ENCODE measurements around the gene SYT9. TPM values are rescaled to one million over a fixed set of nuclear protein-coding genes. Genes with fewer than 3 reads are reported as not detected.

Gene SYT9
- total and polyA plus RNA-seq, 4 donors = 0.01 to 0.12 TPM; not detected in 2

DNA sequence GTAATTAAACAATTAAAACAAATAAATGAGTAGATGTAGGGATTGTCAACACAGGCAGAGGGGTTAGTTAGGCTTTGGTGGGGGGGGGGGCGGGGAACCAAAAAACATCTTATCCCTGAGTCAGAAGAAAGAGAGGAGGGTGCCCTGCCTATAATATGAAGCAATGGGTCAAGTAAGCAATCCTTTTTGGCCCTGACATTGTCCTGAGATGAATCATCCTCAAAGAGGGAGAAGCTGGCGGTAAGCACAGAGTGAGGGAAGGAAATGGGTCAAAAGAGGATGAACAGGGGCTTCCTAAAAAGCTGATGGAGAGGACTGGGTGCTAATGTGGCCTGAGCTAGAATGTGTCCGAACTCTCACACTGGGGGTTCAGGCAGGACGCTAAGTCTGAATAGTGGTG lies 238.3 kb downstream of the SYT9 start:
- H3K27me3 ChIP-seq (ENCODE audit: control insufficient read depth in 3 of 3, insufficient read depth in 3 of 3, low read length in 2 of 3) = peaks cover 0 to 2% (median 0%) of the 10 kb centered on the region in 3 donors
- peak; percentile 13 for ATAC-seq (ENCODE audit: insufficient read depth, low FRiP score)
- peaks cover 0 to 49% (median 13%) of the 10 kb centered on the region in 4 donors for H3K36me3 ChIP-seq (ENCODE audit: control insufficient read depth in 4 of 4, insufficient read depth in 4 of 4, low read length in 4 of 4)
- peak overlapping the region in 1 of 2 donors; percentile 15 for H3K27ac ChIP-seq (ENCODE audit: low read depth in 1 of 2, low read length in 1 of 2)
- 78 to 81% methylated on average over 4 of the region's 4 CpGs for WGBS, 2 donors
- H3K9me3 ChIP-seq (ENCODE audit: control insufficient read depth in 4 of 4, insufficient read depth in 3 of 4, low read length in 3 of 4) = no peaks in the 10 kb centered on the region
- no peak overlapping the region for H3K4me3 ChIP-seq
- peaks cover 0 to 14% (median 4%) of the 10 kb centered on the region in 5 donors for H3K4me1 ChIP-seq (ENCODE audit: control insufficient read depth in 5 of 5, insufficient read depth in 5 of 5, low read length in 5 of 5)
- DNase-seq = no peak
- no peak overlapping the region for H3K9ac ChIP-seq (ENCODE audit: insufficient read depth in 1 of 2, low read length in 2 of 2)
- TF ChIP-seq, protein P1, sequence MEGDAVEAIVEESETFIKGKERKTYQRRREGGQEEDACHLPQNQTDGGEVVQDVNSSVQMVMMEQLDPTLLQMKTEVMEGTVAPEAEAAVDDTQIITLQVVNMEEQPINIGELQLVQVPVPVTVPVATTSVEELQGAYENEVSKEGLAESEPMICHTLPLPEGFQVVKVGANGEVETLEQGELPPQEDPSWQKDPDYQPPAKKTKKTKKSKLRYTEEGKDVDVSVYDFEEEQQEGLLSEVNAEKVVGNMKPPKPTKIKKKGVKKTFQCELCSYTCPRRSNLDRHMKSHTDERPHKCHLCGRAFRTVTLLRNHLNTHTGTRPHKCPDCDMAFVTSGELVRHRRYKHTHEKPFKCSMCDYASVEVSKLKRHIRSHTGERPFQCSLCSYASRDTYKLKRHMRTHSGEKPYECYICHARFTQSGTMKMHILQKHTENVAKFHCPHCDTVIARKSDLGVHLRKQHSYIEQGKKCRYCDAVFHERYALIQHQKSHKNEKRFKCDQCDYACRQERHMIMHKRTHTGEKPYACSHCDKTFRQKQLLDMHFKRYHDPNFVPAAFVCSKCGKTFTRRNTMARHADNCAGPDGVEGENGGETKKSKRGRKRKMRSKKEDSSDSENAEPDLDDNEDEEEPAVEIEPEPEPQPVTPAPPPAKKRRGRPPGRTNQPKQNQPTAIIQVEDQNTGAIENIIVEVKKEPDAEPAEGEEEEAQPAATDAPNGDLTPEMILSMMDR (IDR thresholded peaks at IDR 0.05; ENCODE audit: control extremely low read depth, extremely low read depth) = no peak

DNA sequence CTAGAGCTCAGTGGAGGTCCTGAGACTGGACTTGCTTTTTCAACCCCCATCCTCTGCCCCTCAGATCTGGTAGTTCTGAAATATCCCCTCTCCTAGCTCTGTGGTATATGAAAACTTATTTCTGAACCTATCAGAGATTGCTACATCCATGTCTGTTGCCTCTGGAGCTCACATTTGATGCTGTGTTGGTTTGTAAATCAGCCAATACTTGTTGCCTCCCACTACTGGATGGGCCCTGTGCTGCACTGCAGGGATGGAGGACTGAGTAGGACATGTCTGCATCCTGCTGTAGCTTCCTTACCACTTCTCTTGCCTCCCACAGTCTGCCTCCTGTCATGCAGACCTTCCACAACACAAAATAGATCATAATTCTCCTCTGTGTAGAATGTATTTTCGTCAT lies 238.8 kb downstream of the SYT9 start:
- peaks cover 0 to 2% (median 0%) of the 10 kb centered on the region in 3 donors for H3K27me3 ChIP-seq (ENCODE audit: control insufficient read depth in 3 of 3, insufficient read depth in 3 of 3, low read length in 2 of 3)
- TF ChIP-seq, protein P1 (IDR thresholded peaks at IDR 0.05; ENCODE audit: control extremely low read depth, extremely low read depth) = no peak
- ATAC-seq (ENCODE audit: insufficient read depth, low FRiP score) (no peak), DNase-seq (no peak)
- peaks cover 0 to 12% (median 2%) of the 10 kb centered on the region in 5 donors for H3K4me1 ChIP-seq (ENCODE audit: control insufficient read depth in 5 of 5, insufficient read depth in 5 of 5, low read length in 5 of 5)
- no peak overlapping the region for H3K4me3 ChIP-seq
- H3K9me3 ChIP-seq (ENCODE audit: control insufficient read depth in 4 of 4, insufficient read depth in 3 of 4, low read length in 3 of 4) = no peaks in the 10 kb centered on the region
- H3K9ac ChIP-seq (ENCODE audit: insufficient read depth in 1 of 2, low read length in 2 of 2) = no peak overlapping the region
- H3K36me3 ChIP-seq (ENCODE audit: control insufficient read depth in 4 of 4, insufficient read depth in 4 of 4, low read length in 4 of 4) = peaks cover 0 to 51% (median 13%) of the 10 kb centered on the region in 4 donors
- 74 to 90% methylated on average over 1 of the region's 1 CpG for WGBS, 2 donors
- peak overlapping the region in 1 of 2 donors; percentile 15 for H3K27ac ChIP-seq (ENCODE audit: low read depth in 1 of 2, low read length in 1 of 2)

DNA sequence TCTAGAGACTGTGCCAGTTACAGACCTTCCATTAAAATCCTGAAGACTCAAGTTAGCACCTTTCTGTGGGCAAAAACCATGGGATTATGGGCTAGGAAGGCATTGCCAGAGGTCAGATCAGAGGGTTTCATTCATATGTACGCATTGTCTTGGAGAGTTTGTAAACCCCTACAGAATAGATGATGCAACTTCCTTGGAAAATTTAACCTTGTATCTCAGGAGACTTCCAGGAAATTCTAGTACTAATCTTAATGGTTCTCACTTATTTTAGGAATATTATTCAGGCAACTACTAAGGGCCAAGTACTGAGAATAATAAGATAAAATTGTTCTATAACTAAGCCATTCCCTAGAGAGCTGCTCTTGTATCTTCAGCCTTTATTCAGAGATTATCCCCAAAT lies 240.5 kb downstream of the SYT9 start:
- peaks cover 0 to 5% (median 0%) of the 10 kb centered on the region in 5 donors for H3K4me1 ChIP-seq (ENCODE audit: control insufficient read depth in 5 of 5, insufficient read depth in 5 of 5, low read length in 5 of 5)
- WGBS, 2 donors = 63 to 85% methylated on average over 1 of the region's 1 CpG
- H3K36me3 ChIP-seq (ENCODE audit: control insufficient read depth in 4 of 4, insufficient read depth in 4 of 4, low read length in 4 of 4) = peaks cover 0 to 56% (median 16%) of the 10 kb centered on the region in 4 donors
- DNase-seq (no peak), ATAC-seq (ENCODE audit: insufficient read depth, low FRiP score) (no peak)
- H3K27ac ChIP-seq (ENCODE audit: low read depth in 1 of 2, low read length in 1 of 2) = no peak overlapping the region
- no peak overlapping the region for H3K9ac ChIP-seq (ENCODE audit: insufficient read depth in 1 of 2, low read length in 2 of 2)
- TF ChIP-seq, protein P1 (IDR thresholded peaks at IDR 0.05; ENCODE audit: control extremely low read depth, extremely low read depth) = no peak
- peaks cover 0 to 2% (median 0%) of the 10 kb centered on the region in 3 donors for H3K27me3 ChIP-seq (ENCODE audit: control insufficient read depth in 3 of 3, insufficient read depth in 3 of 3, low read length in 2 of 3)
- no peaks in the 10 kb centered on the region for H3K9me3 ChIP-seq (ENCODE audit: control insufficient read depth in 4 of 4, insufficient read depth in 3 of 4, low read length in 3 of 4)
- no peak overlapping the region for H3K4me3 ChIP-seq

DNA sequence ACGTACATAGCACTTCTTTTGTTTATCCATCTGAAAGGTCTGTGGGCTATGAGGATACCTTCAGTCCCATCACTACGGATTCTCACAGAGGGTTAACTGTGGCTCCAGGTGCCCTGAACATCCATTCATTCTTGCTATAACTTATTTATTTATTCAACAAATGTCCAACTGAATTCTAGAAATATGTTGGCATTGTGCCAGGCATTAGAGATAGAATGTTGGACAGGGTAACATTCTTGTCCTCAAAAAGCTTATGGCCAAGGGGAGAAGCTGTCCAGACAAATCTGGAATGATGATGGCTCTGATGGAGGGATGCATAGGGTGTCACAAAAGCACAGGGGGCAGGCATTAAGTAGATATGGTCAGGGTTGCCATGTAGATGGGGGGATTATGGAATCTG lies 242.0 kb downstream of the SYT9 start:
- Histone ChIP-seq H3K36me3 (ENCODE audit: control insufficient read depth in 4 of 4, insufficient read depth in 4 of 4, low read length in 4 of 4) (peaks cover 0 to 50% (median 16%) of the 10 kb centered on the region in 4 donors), H3K9me3 (ENCODE audit: control insufficient read depth in 4 of 4, insufficient read depth in 3 of 4, low read length in 3 of 4) (no peaks in the 10 kb centered on the region), H3K27ac (ENCODE audit: low read depth in 1 of 2, low read length in 1 of 2) (no peak overlapping the region), H3K4me3 (no peak overlapping the region), H3K4me1 (ENCODE audit: control insufficient read depth in 5 of 5, insufficient read depth in 5 of 5, low read length in 5 of 5) (peaks cover 0 to 2% (median 0%) of the 10 kb centered on the region in 5 donors), H3K9ac (ENCODE audit: insufficient read depth in 1 of 2, low read length in 2 of 2) (no peak overlapping the region), H3K27me3 (ENCODE audit: control insufficient read depth in 3 of 3, insufficient read depth in 3 of 3, low read length in 2 of 3) (peaks cover 0 to 2% (median 2%) of the 10 kb centered on the region in 3 donors)
- DNase-seq (no peak), ATAC-seq (ENCODE audit: insufficient read depth, low FRiP score) (no peak)
- TF ChIP-seq, protein P1 (IDR thresholded peaks at IDR 0.05; ENCODE audit: control extremely low read depth, extremely low read depth) = no peak
- WGBS, 2 donors = 82 to 89% methylated on average over 2 of the region's 2 CpGs

Measured in lung (tissue), 12 donors.